Calu3 (cell line): Measurements from ENCODE around the gene TTC23. TPM values are rescaled to one million over a fixed set of nuclear protein-coding genes. Genes with fewer than 3 reads are reported as not detected.

ENCODE experiments used
- BruUV-seq: library from RNA; stranded (reverse); fragments of 400-500 nt; replicated peaks from 2 replicates; lab custom pipeline; 2021; lab: Mats Ljungman, UMichigan
- CTCF ChIA-PET: fragments of 300-600 bp; sonication (Branson Sonifier 250); formaldehyde crosslinking; loops from one replicate; lab custom pipeline; 2022; ENCODE audit warnings: antibody characterized with exemption; lab: Charles Lee
- DNase-seq: peaks from one replicate; pipeline ENCODE4 v3.0.0; 2022
- H3K27ac Mint-ChIP-seq: one replicate; pipeline ENCODE4 v1.8.0; 2022; ENCODE audit warnings: mixed read lengths; ENCODE audit not compliant: unreplicated experiment
- H3K27me3 Mint-ChIP-seq: one replicate; pipeline ENCODE4 v1.8.0; 2022; ENCODE audit warnings: mixed read lengths; ENCODE audit not compliant: unreplicated experiment
- H3K36me3 Mint-ChIP-seq: one replicate; pipeline ENCODE4 v1.8.0; 2022; ENCODE audit warnings: mild to moderate bottlenecking, moderate library complexity, mixed read lengths; ENCODE audit not compliant: insufficient read depth, unreplicated experiment
- H3K4me1 Mint-ChIP-seq: one replicate; pipeline ENCODE4 v1.8.0; 2022; ENCODE audit warnings: mild to moderate bottlenecking, low read depth, mixed read lengths; ENCODE audit not compliant: unreplicated experiment
- H3K4me3 Mint-ChIP-seq: one replicate; pipeline ENCODE4 v1.8.0; 2022; ENCODE audit warnings: mild to moderate bottlenecking, low read depth, moderate library complexity, mixed read lengths; ENCODE audit not compliant: unreplicated experiment
- H3K9me3 Mint-ChIP-seq: one replicate; pipeline ENCODE4 v1.8.0; 2022; ENCODE audit warnings: low read depth, mixed read lengths; ENCODE audit not compliant: unreplicated experiment
- CTCF ChIP-seq: fragments of 200-600 bp; IDR thresholded peaks from one replicate; pipeline ENCODE4 v1.8.0; 2022; ENCODE audit warnings: antibody characterized with exemption; ENCODE audit not compliant: unreplicated experiment
- intact Hi-C: fragments of 100-400 bp; cut with micrococcal nuclease; formaldehyde crosslinking; loops from one replicate; pipeline ENCODE4 v1.10.0; 2022; ENCODE audit not compliant: unreplicated experiment
- total RNA-seq: library from RNA; stranded (reverse); gene quantifications from 2 replicates; pipeline ENCODE4 v1.2.3, GENCODE V29; 2022

The TTC23 gene
- total RNA-seq, 1 experiment from 2014 or later = 18.9 TPM

- intact Hi-C loops = no loop called here
- BruUV-seq = no TSS peak
- TF ChIP-seq CTCF = no peak
- Mint-ChIP-seq H3K9me3 (no peaks in the 10 kb centered on the region), H3K27me3 (no peaks in the 10 kb centered on the region), H3K4me1 (peaks cover 9% of the 10 kb centered on the region), H3K4me3 (no peak overlapping the region), H3K36me3 (peaks cover 5% of the 10 kb centered on the region), H3K27ac (no peak overlapping the region)
- CTCF ChIA-PET = interaction anchor here (1.1 kb wide), 1 partner anchor 8 kb away, joined by 3 read pairs; no protein-coding TSS in a partner anchor
- no peak for DNase-seq
These were observed 114.2 kb downstream of the TTC23 start for GRCh38 chr15:99135194-99135593.

DNA sequence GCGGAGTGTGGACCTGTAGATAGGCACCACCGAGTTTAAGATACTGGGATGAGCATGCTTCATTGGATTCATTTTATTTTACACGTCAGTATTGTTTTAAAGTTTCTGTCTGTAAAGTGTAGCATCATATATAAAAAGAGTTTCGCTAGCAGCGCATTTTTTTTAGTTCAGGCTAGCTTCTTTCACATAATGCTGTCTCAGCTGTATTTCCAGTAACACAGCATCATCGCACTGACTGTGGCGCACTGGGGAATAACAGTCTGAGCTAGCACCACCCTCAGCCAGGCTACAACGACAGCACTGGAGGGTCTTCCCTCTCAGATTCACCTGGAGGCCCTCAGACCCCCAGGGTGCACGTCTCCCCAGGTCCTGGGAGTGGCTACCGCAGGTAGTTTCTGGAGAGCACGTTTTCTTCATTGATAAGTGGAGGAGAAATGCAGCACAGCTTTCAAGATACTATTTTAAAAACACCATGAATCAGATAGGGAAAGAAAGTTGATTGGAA, 115.0 kb downstream of the TTC23 start:
- no TSS peak for BruUV-seq
- Mint-ChIP-seq H3K36me3 (peaks cover 5% of the 10 kb centered on the region), H3K9me3 (no peaks in the 10 kb centered on the region), H3K4me1 (peaks cover 9% of the 10 kb centered on the region), H3K27me3 (no peaks in the 10 kb centered on the region), H3K27ac (no peak overlapping the region), H3K4me3 (no peak overlapping the region)
- DNase-seq = no peak
- CTCF ChIA-PET = no interaction called here
- intact Hi-C loops = no loop called here
- TF ChIP-seq CTCF = no peak

GRCh38 chr15:99132634-99133287, 116.6 kb downstream of the TTC23 start:
- Mint-ChIP-seq H3K9me3 (no peaks in the 10 kb centered on the region), H3K36me3 (peaks cover 5% of the 10 kb centered on the region), H3K27me3 (no peaks in the 10 kb centered on the region), H3K27ac (no peak overlapping the region), H3K4me1 (peaks cover 9% of the 10 kb centered on the region), H3K4me3 (no peak overlapping the region)
- no peak for DNase-seq
- TF ChIP-seq CTCF = no peak
- no TSS peak for BruUV-seq
- intact Hi-C loops = no loop called here
- CTCF ChIA-PET = no interaction called here

DNA sequence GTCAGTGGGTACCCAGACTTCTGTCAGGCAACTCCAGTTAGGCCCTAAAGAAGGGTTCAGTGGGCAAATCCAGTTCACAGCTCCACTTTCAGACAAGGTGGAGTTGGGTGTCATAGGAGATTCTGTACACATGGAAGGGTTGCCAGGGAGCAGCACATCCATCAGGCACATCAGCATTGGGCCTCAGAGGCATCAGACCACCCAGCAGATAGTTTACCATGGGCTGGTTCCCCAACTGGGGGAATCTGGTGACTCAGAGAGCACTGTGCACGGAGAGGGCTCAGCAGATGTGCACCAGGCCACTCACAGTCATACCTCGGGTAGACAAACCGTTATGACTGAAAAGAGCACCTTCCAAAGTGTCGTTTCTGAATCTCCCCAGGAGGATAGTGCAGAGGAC, 117.3 kb downstream of the TTC23 start:
- Mint-ChIP-seq H3K9me3 (no peaks in the 10 kb centered on the region), H3K27me3 (no peaks in the 10 kb centered on the region), H3K4me3 (no peak overlapping the region), H3K36me3 (peaks cover 5% of the 10 kb centered on the region), H3K4me1 (peaks cover 9% of the 10 kb centered on the region), H3K27ac (no peak overlapping the region)
- TF ChIP-seq CTCF = no peak
- intact Hi-C loops = no loop called here
- no TSS peak for BruUV-seq
- DNase-seq = no peak
- CTCF ChIA-PET = no interaction called here
